ENCODE results near the gene HSPG2. TPM values are rescaled to one million over a fixed set of nuclear protein-coding genes. Genes with fewer than 3 reads are reported as not detected.

Gene HSPG2
- 47.4 and 56.6 TPM in 2 replicates for total RNA-seq (2013; cell fraction: nucleolus; rRNA removed)
- total RNA-seq (2014; rRNA removed), result 0.82 and 1.2 TPM in 2 replicates
- 0.63 and 0.83 TPM in 2 replicates for total RNA-seq (2014; rRNA removed; fragmentation: Illumina TruSeq; extraction: Trizol)
- total RNA-seq (2021), result 3.4 and 3.5 TPM in 2 replicates
- 0.75 TPM for polyA plus RNA-seq (2011; ENCODE audit: low read depth)
- polyA plus RNA-seq (2011; rRNA removed), result 0.62 and 0.71 TPM in 2 replicates
- 0.93 and 1.1 TPM in 2 replicates for polyA plus RNA-seq (2011; cell fraction: cytosol; rRNA removed)
- 6.3 and 9.3 TPM in 2 replicates for polyA plus RNA-seq (2011; cell fraction: nucleus; rRNA removed)
- 4.3 and 6.8 TPM in 2 replicates for polyA plus RNA-seq (2012)
- polyA plus RNA-seq (2014; fragmentation: Illumina TruSeq; extraction: Trizol), result 0.06 and 0.40 TPM in 2 replicates
- polyA plus RNA-seq (2014; fragmentation: Nextera tagmentation; extraction: Ambion mirVana), result not detected
- 0.76 and 1.3 TPM in 2 replicates for polyA plus RNA-seq (2014; rRNA removed)
- polyA plus RNA-seq (2016; fragmentation: Nextera tagmentation; extraction: Ambion mirVana), result 1 to 10 TPM in 1 of 2 experiments, under 1 TPM in 1; 0.30 to 1.1 TPM
- 2.3 and 6.0 TPM in 2 replicates for polyA minus RNA-seq (2011; rRNA and poly(A)+ RNA removed)
- 1.5 and 2.3 TPM in 2 replicates for polyA minus RNA-seq (2011; cell fraction: cytosol; rRNA and poly(A)+ RNA removed)
- polyA minus RNA-seq (2011; cell fraction: nucleus; rRNA and poly(A)+ RNA removed), result 4.8 and 5.2 TPM in 2 replicates
- percentile 33 among the genes with signal in this experiment for Bru-seq, nascent RNA
- BruChase-seq, experiment 1, labeled RNA remaining after a 6-hour chase, result percentile 34 among the genes with signal in this experiment
- BruChase-seq, experiment 2, labeled RNA remaining after a 2-hour chase, result percentile 26 among the genes with signal in this experiment
- long read RNA-seq, experiment 1, result 0 reads
- long read RNA-seq, experiment 2, result 0 reads

GRCh38 chr1:21937034-21937371 is at the start of gene HSPG2:
Gene HSPG2 (minus strand): TSS chr1:21937310. CDS start chr1:21937217, 93 bp downstream.
- no peak for DNase-seq (ENCODE audit: low read depth, low spot score)
- 0% methylated on average over 2 of the region's 52 CpGs for WGBS (ENCODE audit: insufficient coverage, insufficient replicate concordance, low lambda C conversion rate, missing lambda C conversion rate)
- peak within 1 kb of the TSS; percentile 53; the same call in 1 of the 2 replicates for H3K4me3 ChIP-seq
- no peaks in the 10 kb centered on the region for H3K36me3 ChIP-seq (ENCODE audit: control insufficient read depth in 2 of 2, insufficient read depth in 2 of 2, low read length in 1 of 2)
- H3K79me2 ChIP-seq (ENCODE audit: control insufficient read depth, insufficient read depth, low read length), result no peaks in the 10 kb centered on the region
- H3K9me3 ChIP-seq (replicated peaks; ENCODE audit: control insufficient read depth, insufficient read depth, low read length), result no peaks in the 10 kb centered on the region
- no TSS peak for BruUV-seq (replicated peaks)
- ChIA-PET POLR2A (no interaction called here), CTCF (no interaction called here), RAD21 (ENCODE audit: unreplicated experiment) (interaction anchor here (1.3 to 1.5 kb wide), 2 partner anchors 26 to 145 kb away, joined by 3 read pairs; no protein-coding TSS in a partner anchor), SMC1A (ENCODE audit: uncharacterized antibody, unreplicated experiment) (no interaction called here)
- no peaks in the 10 kb centered on the region; the same call in 1 of the 2 replicates for H3K4me1 ChIP-seq (ENCODE audit: control insufficient read depth, insufficient read depth, low read length)
- 0 out of 2 replicates have a peak within 1 kb of the TSS, but pooled peaks have one; percentile 44 for H3K9ac ChIP-seq (ENCODE audit: control insufficient read depth, insufficient read depth, low read length)
- peaks cover 0 to 6% of the 10 kb centered on the region in 2 experiments; a peak in 2 of 4 replicates for H3K27me3 ChIP-seq (replicated peaks in 1 of 2; ENCODE audit: control insufficient read depth in 2 of 2, insufficient read depth in 2 of 2, low read length in 1 of 2)
- H4K20me1 ChIP-seq (ENCODE audit: control insufficient read depth, insufficient read depth), result peaks cover 2% of the 10 kb centered on the region; the same call in 1 of the 2 replicates
- no peak within 1 kb of the TSS for H3K27ac ChIP-seq (ENCODE audit: control insufficient read depth, insufficient read depth)
- intact Hi-C loops (cut with micrococcal nuclease; ENCODE audit: unreplicated experiment) (no loop called here), in situ Hi-C loops (cut with MboI) (no loop called here)
- peak within 1 kb of the TSS; percentile 76 for H2AFZ ChIP-seq (ENCODE audit: control insufficient read depth, low read depth, low read length)
- H3K4me2 ChIP-seq (ENCODE audit: control insufficient read depth, insufficient read depth), result peak within 1 kb of the TSS; percentile 83
- peak; percentile 34 for ATAC-seq
- FAIRE-seq, result no peak
- no peak for TF ChIP-seq ZNF687 (IDR thresholded peaks at IDR 0.05)
- no peak for TF ChIP-seq CTCF (IDR thresholded peaks at IDR 0.05 in 2 of 3, conservative IDR thresholded peaks at IDR 0.05 in 1 of 3; ENCODE audit: control insufficient read depth in 2 of 3, extremely low read depth in 1 of 3, insufficient read depth in 1 of 3, low read depth in 3 of 3, low read length in 3 of 3)
- TF ChIP-seq ESRRA (IDR thresholded peaks at IDR 0.05; ENCODE audit: low read length), result no peak
- TF ChIP-seq YBX1 (IDR thresholded peaks at IDR 0.05), result no peak
- no peak for TF ChIP-seq MEF2A (IDR thresholded peaks at IDR 0.05; ENCODE audit: insufficient read depth, low read depth, low read length)
- TF ChIP-seq ETV6 (conservative IDR thresholded peaks at IDR 0.05 in 1 of 2, IDR thresholded peaks at IDR 0.05 in 1 of 2; ENCODE audit: borderline replicate concordance in 1 of 2, low read depth in 1 of 2), result no peak
- no peak for TF ChIP-seq ATF3 (IDR thresholded peaks at IDR 0.05; ENCODE audit: borderline replicate concordance, extremely low read depth, low read depth, low read length)
- no peak for TF ChIP-seq NFXL1 (IDR thresholded peaks at IDR 0.05; ENCODE audit: borderline replicate concordance)
- TF ChIP-seq HDAC2 (IDR thresholded peaks at IDR 0.05), result no peak
- TF ChIP-seq MXI1 (IDR thresholded peaks at IDR 0.05; ENCODE audit: low read depth, low read length), result no peak
- TF ChIP-seq BCLAF1 (IDR thresholded peaks at IDR 0.05), result no peak

Data from GM12878 (cell line).